ENCODE measurements around the gene DDC.
"Not testable (repeated sequence)": the region's sequence is repeated elsewhere in the genome, so short reads cannot be mapped to it uniquely, and the experiment has no call there.

The DDC gene

DNA sequence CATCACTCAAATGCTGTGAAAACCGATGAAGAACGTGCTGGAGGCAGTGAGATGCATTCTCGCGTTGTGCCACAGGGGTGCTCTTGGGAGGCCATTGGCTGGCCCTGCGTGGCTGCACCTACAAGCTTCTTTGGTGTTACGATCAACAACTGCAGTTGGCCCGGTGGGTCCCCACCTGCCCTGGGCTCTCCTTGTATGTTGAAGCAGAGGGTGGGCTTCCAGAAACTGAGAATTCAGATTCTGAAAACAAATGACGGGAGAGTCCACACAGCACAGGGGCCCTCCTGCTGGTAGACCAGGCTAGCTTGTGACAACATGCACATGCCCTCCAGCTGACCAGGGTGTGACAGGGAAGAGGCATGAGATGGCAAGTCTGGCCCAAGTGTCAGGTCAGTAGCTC, 23.7 kb upstream of the DDC start:
- DNase-seq, result no peak

DNA sequence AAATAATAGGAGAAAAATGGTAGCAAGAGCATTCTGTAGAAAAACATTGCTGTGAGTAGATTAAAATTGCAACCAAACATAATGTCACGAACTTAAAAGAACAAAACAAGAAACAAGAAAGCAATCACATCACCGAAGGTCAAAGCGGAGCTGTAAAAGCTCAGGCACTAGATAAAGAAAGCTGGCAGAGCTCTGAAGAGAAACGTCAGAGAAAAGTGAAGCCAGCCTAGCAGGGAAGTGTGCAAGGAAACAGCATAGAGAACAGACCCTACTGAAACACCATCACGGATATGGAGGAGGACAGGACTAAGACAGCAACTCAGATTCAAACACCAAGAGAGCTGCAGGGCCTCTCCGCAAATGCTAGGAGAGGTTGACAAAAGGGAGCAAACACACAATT, 22.5 kb upstream of the DDC start:
- DNase-seq, result no peak

DNA sequence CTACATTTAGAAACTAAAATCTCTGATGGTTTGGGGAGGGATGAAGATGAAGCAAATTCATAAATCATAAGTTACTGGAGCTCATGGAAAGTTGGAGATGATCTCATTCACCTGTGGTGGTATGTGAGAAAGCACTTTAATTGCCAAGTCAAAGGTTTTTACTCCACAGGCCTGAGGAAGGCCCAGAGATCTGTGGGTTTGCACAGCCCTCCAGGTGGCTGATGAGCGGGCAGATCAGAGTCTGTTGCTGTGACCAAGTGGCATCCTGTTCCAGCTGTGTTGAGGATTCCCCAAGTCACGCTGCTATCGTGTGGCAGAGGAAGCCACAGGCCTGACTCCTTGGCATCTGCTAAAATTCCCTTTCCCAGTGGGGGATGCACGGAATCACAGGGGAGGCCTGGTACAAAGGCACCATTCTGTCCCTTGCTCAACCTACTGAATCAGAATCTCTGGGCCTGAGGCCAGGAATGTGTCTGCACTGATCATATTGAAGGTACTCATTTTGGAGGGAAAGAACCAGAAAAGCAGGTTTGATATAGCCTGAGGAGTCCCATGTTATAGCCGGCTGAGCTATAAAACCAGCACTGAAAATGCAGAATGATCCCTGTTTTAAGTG, 19.7 kb upstream of the DDC start:
- no peak for DNase-seq

DNA sequence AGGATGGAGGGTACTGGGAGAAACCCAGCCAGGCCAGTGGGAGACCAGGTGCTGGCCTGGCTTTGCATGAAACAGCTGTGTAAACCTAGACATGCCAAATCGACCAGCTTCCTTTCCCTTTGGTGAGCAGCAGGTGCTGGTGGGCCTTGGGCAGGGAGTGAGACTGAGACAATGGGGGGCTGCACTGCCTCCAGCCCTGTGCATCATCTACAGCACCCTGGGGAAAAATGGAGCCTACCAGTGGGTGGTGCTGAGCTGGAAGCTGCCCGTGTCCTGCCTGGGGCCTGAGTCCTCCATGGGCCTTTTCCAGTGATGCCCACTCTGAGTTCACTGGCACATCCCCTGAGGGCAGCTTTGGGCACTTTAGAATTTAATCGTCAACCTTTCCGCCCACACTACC, 19.2 kb upstream of the DDC start:
- DNase-seq, result no peak

DNA sequence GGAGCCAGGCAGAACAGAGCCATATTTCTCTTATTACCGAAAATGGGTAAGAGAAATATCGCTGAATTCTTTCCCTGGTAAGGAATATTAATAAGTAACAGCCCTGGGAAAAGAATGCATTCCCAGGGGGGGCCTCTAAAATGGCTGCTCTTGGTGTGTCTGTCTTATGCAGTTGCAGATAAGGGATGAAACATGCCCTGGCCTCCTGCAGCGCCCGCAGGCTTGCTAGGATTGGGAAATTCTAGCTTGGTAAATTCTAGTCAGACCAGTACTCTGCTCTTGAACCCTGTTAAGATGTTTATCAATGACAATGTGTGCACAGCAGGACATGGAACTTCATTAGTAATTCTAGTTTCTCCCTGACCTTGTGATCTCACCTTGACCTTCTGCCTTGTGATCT, 18.1 kb upstream of the DDC start:
- DNase-seq, result not testable (repeated sequence)

DNA sequence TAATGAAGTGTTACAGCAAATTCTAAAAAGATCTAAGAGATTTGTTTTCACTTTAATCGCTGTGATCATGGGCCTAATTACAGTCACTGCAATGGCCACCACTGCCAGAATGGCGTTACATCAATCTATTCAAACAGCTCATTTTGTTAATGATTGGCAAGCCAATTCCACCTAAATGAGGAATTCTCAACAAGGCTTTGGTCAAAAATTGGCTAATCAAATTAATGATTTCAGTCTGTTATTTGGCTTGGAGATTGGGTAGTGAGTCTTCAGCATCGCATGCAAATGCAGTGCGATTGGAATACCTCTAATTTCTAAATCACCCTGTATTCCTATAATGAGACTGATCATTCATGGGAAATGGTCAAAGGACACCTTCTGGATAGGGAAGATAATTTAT, 17.1 kb upstream of the DDC start:
- DNase-seq, result not testable (repeated sequence)

DNA sequence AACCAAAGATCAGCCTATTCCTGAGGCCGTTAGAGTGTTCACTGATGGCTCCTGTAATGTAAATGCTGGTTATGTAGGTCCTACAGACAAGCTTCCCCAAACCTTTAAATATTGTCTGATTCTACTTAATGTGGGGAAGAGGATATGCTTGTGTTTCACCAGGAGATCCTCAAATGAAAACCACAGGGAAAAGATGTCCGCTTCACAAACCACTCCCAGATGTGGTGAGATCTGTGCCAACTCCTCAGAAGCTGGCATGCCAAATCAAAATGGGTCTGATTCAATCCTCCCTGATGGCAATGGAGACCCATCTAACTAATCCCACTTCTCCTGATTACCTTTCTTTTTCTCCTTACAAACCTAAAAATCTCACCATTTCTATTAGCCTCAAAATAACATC, 15.5 kb upstream of the DDC start:
- DNase-seq, result not testable (repeated sequence)

DNA sequence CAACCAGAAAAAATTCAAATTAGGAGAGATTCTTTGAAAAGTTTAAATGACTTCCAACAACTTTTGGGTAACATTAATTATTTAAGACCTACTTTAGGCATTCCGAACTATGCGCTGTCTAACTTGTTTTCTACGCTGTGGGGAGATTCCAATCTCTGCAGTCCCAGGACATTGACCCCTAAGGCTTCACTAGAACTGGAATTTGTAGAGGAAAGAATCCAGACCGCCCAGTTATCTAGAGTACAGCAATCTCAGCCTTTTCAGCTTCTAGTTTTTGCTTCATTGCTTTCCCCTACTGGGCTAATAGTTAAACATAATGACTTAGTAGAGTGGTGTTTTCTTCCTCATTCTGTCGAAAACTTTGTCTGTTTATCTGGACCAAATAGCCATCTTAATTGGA, 14.9 kb upstream of the DDC start:
- no peak for DNase-seq

DNA sequence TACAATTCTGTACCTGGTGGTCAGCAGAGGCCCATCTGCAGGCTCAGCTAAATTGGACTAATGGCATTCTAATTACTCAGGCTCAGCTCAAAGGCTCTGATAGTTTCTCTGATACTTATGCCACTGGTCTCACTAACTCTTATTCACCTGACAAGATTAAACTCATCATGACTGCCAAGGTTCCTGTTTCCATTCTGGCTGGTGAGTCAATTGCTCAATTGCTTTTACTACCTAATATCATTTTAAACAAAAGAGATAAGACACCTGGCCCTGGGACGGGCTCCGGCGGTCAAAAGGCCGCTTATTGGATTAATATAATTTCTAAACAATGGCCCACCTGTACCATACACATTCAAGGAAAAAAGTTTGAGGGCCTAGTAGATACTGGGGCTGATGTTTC, 12.9 kb upstream of the DDC start:
- DNase-seq, result not testable (repeated sequence)

DNA sequence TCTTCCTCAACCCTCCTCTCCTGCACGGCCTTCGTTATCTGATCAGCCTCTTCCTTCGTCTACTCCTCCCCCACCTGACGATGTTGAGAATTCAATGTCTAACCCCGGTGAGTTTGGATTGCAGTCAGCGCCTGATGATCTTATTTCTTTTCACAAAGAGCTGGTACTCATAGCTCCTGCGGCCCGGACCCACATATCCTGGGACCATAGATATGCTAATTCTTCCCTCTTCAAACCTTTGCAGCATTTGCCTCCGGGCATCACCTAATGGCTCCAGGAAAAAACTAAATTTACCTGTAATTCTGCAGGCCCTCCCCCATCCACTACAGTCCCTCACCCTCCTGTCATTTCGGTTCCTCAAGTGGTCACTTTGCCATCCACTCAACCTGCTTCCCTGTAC, 12.4 kb upstream of the DDC start:
- DNase-seq, result no peak

DNA sequence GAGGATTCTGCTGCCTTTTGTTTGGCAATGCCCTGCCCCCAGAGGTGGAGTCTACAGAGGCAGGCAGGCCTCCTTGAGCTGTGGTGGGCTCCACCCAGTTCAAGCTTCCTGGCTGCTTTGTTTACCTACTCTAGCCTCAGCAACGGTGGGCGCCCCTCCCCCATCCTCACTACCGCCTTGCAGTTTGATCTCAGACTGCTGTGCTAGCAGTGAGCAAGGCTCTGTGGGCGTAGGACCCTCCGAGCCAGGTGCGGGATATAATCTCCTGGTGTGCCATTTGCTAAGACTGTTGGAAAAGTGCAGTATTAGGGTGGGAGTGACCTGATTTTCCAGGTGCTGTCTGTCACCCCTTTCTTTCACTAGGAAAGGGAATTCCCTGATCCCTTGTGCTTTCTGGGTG, 11.2 kb upstream of the DDC start:
- DNase-seq, result not testable (repeated sequence)

DNA sequence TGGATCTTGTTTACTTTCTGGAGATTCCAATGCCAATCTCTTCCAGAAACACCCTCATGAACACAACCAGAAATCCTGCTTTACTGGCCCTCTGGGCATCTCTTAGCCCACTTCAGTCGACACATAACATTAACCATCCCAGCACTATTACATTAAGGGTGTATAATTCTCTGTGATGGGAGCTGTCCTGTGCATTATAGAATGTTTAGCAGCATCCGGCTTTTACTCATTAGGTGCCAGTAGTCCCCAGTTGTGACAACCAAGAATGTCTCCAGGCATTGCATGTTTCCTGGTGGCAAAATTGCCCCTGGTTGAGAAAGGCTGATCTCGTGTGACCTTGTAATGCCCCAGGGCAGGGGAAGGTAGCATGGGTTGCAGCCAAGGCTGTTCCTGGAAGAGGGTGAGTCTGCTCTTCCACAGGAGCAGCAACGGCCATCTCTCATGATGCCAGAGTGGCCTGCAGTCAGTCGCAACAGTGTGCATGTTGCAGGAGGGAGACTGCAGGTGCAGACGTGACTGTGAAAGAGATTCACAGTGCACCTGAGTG, 2.6 kb upstream of the DDC start:
- no peak for DNase-seq

DNA sequence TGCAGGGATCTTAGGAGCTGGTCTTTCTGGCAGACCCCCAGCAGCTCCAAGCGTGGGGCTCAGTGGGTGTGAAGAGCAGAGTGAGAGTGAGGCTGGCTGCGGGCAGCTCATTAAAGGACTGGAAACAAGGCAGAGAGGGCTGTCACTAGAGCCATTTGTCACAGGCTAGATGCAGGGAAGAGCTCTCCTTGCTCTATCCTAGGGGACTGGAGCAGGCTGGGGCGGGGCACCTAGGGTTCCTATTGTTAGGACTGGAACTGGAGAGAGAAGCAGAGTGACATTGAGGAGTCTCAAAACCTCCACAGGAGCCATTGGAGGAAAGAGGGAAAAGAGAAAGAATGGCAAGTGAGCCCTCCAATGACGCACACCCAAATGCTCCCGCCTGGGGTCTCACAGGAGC, 772 bp upstream of the DDC start:
- no peak for DNase-seq

DNA sequence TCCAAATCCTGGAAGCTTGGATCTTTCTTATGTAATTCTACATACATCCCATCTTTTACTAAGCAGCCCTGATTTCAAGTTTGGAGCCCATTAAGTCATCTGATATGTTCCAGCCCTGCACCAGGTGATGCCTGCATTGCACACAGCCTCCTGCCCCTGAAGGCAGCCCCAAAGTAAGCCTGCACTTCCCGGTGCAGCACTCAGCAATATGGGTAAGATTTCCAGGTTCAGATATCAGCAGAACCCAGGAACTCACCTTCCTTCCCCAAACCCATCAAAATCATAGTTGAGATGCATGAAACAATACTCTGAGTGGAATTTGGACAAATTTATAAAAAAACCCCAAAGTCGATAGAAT, 333 bp upstream of the DDC start:
- DNase-seq, result no peak

DNA sequence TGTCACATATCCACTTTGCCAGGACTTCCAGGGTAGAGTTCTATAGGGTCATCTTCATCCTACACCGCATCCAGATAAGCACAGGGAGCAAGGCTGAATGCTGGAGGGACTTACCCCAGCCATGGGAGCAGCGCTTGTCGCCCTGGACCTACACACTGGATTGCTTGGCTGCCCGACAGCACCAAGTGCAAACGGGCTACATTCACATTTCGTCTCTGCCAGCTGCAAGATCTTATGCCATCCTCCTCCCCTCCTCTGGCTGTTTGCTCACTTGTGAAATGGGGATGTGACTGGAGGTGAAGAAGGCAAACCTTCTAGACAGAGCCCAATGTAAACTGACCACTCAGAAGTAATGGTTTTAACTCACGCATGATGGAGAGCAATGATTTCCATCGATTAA, 1.0 kb downstream of the DDC start:
- no peak for DNase-seq

DNA sequence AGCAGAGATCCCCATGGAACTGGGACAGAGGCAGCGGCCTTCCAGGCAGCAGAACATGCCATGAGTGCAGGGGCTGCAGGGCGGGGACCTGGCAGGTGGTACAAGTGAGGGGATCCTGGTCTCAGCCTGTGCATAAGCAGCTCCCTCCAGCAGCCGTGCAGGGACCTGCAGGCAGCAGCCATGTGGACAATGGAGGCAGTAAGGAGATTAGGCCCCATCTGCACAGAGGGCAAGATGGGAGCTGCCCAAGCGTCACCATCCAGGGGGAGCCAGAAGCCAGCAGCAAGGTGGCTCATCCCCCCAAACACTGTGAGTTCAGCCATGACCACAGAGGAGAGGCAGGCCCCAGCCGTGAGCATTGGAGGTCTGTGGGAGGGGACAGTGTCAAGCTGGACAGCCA, 3.1 kb downstream of the DDC start:
- DNase-seq, result no peak

DNA sequence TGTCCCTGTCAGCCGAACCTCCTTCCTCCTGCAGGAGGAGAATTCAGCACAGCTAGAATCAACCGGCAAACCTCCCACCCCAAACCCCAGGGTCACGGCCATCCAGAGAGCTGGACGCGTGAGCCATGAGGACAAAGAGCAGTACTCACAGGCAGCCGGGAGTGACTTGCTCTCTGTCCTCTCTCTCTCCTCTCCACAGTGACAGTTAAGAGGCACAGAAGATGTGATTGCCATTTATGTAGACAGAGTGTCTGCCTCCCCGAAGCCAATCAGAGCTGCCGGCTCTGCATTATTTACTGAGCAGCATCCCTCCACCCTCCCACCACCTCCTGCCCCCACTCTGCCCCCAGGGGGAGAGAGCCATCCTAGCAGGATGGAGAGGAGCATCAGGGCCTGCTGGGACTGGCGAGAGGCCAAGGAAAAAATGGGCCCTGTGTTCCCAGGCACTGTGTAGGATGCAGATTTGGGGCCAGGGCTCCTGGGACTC, 4.3 kb downstream of the DDC start:
- no peak for DNase-seq

DNA sequence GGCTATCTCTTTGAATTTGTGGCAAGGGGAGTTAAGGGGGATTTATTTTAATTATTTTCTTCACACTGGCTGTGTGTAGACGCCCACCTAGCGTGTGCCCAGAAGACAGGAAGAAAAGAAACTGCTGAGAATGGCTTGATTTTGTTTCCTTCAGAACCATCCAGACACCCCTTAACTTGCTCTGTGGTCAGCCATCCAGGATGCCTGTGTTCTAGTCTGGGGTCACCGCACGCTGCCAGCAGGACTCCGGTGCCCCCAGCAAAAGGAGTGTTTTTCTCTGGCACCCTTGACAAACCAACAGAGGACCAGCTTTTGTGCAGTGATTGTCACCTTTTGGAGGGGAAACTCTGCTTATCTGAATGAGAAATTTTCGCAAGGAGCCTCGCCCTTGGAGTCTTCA, 5.3 kb downstream of the DDC start:
- DNase-seq, result no peak

DNA sequence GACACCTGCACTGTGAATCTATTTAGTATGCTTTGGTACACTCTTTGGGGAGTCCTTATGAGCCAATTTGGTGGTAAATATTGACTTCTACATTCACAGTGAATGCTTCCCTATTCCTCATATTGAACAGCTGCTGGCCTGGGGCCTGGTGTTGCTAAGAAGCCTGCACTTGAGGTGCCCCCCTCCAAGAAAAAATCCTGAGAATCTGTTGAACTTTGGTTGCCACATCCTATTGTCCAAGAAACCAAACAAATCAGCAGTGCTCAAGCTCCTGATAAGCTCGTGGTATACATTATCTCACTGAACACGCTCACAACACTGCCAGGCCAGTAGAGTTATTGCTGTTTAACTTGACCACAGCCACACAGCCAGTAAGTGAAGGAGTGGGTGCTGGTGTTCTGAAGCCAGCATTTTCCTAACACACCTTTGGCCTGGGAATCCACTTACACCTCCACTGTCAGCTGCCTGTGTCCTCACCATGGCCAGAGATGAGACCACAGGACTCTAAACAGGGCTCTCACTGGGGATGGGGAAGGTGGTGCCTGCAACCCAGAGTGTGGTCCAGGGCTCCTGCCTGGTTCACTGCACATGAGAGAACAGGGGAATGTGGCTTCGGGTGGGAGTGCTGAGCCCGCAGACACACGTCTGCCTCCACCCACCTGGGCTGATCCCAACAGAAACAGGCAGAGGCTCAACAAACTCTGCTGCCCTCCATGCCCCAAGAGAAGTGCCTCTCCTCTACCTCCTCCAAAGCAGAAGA, 6.7 kb downstream of the DDC start:
- DNase-seq, result no peak

DNA sequence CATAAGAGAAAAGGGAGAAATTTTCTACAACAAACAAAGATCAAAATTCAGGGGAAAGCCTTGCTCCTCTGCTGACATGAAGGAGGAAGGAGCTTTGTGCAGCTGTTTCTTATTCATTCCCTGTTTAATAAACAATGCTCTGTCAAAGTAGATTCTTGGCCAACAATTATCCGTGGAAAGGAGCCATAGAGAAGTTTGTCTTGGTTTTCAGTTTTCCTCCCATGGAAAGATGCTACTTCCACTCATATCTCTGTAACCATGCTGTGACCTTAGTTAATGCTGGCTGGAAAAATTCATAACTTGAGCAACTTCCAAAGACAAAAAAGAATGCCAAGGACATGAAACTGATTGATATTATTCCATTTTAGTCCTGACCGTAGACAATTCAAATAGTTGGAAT, 8.1 kb downstream of the DDC start:
- DNase-seq, result no peak

DNA sequence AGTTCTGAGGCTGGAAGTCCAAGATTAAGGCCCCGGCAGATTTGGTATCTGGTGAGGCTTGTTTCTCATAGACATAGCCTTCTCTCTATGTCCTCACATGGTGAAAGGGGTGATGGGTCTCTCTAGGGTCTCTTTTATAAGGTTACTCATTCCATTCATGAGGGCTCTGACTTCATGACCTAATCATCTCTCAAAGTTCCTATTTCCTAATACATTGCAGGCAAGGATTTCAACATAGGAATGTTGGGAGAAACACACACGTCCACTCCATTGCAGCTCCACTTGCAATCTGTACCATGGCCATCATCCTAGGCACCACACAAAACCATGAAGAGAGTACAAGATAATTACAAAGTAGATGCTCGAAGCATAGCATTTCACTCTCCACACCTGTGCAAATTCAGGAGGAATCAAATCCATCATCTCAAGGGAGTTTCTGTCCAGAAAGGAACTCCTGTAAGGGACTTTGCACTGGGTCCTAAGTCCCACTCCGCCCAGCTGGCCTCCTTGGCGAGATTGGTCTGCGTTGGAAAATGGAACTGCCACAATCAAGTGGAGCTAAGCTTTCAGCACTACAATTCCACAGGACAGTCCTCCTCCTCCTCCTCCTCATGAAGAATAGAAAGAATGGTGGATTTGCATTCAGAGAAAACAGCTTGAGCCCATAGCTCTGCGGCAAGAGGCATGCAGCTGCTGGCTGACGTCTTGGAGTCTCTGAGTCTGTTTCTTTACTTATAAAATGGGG, 8.8 kb downstream of the DDC start:
- DNase-seq, result no peak

DNA sequence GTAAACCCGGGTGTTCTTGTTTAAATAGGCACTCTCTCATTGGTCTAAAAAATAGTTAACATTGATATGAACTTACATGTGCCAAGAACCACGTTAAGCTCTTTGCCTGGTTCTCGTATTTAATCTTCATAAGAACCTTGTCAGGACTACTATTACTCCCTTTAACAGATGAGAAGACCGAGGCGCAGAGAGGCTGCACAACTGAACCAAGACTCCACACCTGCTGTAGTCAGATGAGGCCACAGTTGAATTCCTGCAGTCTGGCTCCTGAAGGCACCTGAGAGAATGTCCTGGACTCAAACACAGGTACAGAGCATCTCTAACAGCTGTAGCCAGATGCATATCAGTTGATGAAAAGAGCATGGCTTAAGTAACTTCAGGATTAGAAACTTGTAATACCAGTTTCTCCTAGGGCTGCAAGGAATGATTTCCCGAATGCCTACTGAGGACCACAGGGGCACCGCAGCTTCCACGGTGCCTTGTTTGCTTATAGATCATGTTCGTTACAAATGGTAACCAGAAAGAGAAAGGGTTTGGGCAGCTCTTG, 9.5 kb downstream of the DDC start:
- no peak for DNase-seq

Data from GOT3 (cell line).